ENCODE data around the gene KCNQ1. TPM values are rescaled to one million over a fixed set of nuclear protein-coding genes. Genes with fewer than 3 reads are reported as not detected.

KCNQ1 gene
- total RNA-seq, 1 experiment from 2014 or later = 10.7 TPM

GRCh38 chr11:2674658-2675131, 229.9 kb downstream of the KCNQ1 start (continued):
- no peak for TF ChIP-seq MAX (IDR thresholded peaks at IDR 0.05)
- TF ChIP-seq POLR2AphosphoS5 (IDR thresholded peaks at IDR 0.05; ENCODE audit: low read depth, low read length) = no peak
- no peak for TF ChIP-seq FOSL1 (IDR thresholded peaks at IDR 0.05; ENCODE audit: low read depth)
- TF ChIP-seq ZNF274 (IDR thresholded peaks at IDR 0.05; ENCODE audit: low read depth, low read length) = no peak
- no peak for TF ChIP-seq SRF (IDR thresholded peaks at IDR 0.05; ENCODE audit: low read depth)

- TF ChIP-seq REST (IDR thresholded peaks at IDR 0.05; ENCODE audit: low read depth) (no peak), ZFX (IDR thresholded peaks at IDR 0.05) (no peak), ZNF274 (IDR thresholded peaks at IDR 0.05; ENCODE audit: low read depth, low read length) (no peak), TCF7L2 (IDR thresholded peaks at IDR 0.05; ENCODE audit: borderline replicate concordance, extremely low read depth, insufficient read depth, insufficient read length) (no peak), SP1 (IDR thresholded peaks at IDR 0.05; ENCODE audit: low read depth) (no peak), EGR1 (IDR thresholded peaks at IDR 0.05; ENCODE audit: low read depth) (no peak), EZH2 (IDR thresholded peaks at IDR 0.05) (no peak), JUND (IDR thresholded peaks at IDR 0.05) (no peak), YY1 (IDR thresholded peaks at IDR 0.05; ENCODE audit: extremely low read depth, insufficient replicate concordance, low read depth, low read length) (no peak), POLR2A (IDR thresholded peaks at IDR 0.05; ENCODE audit: borderline replicate concordance, extremely low read depth, insufficient read depth, insufficient read length) (no peak), FOSL1 (IDR thresholded peaks at IDR 0.05; ENCODE audit: low read depth) (no peak), SRF (IDR thresholded peaks at IDR 0.05; ENCODE audit: low read depth) (no peak), RAD21 (IDR thresholded peaks at IDR 0.05; ENCODE audit: low read depth) (no peak), EZH2phosphoT487 (IDR thresholded peaks at IDR 0.05; ENCODE audit: borderline replicate concordance) (no peak), CBX3 (IDR thresholded peaks at IDR 0.05; ENCODE audit: low read depth) (no peak), CTCF (IDR thresholded peaks at IDR 0.05 in 2 of 3, conservative IDR thresholded peaks at IDR 0.05 in 1 of 3; ENCODE audit: borderline replicate concordance in 1 of 3, insufficient read depth in 1 of 3, low read depth in 2 of 3, low read length in 2 of 3) (no peak), ATF3 (IDR thresholded peaks at IDR 0.05) (no peak)
- BruUV-seq (replicated peaks) = no TSS peak
- Histone ChIP-seq H4K20me1 (ENCODE audit: insufficient read depth) (no peaks in the 10 kb centered on the region), H3K36me3 (ENCODE audit: control insufficient read depth in 1 of 2, insufficient read depth in 2 of 2, low read length in 2 of 2) (no peaks in the 10 kb centered on the region), H3K4me1 (ENCODE audit: control insufficient read depth in 1 of 2, insufficient read depth in 2 of 2, low read length in 2 of 2) (no peaks in the 10 kb centered on the region), H3K79me2 (ENCODE audit: insufficient read depth, low read length) (peaks cover 20% of the 10 kb centered on the region), H3K4me2 (ENCODE audit: low read length) (no peak overlapping the region), H3K9me3 (ENCODE audit: control insufficient read depth in 1 of 2, insufficient read depth in 1 of 2, low read depth in 1 of 2, low read length in 2 of 2) (no peaks in the 10 kb centered on the region), H3K27ac (ENCODE audit: low read depth, low read length) (no peak overlapping the region), H2AFZ (ENCODE audit: low read depth, low read length, poor library complexity, severe bottlenecking) (no peak overlapping the region), H3K9ac (ENCODE audit: low read length) (no peak overlapping the region), H3K27me3 (ENCODE audit: insufficient read depth, low read length) (no peaks in the 10 kb centered on the region), H3K4me3 (replicated peaks in 1 of 2; ENCODE audit: low read depth in 1 of 2, low read length in 2 of 2) (no peak overlapping the region), H3K9me2 (ENCODE audit: insufficient read depth) (no peaks in the 10 kb centered on the region)
- RAD21 ChIA-PET (ENCODE audit: low non-redundant PET in 1 of 2, low total read pairs in 2 of 2, uncharacterized antibody in 2 of 2, unreplicated experiment in 2 of 2) = no interaction called here
- POLR2A ChIA-PET = no interaction called here
- intact Hi-C loops (cut with micrococcal nuclease) = no loop called here
- DNase-seq (ENCODE audit: low read depth, low spot score) (no peak), ATAC-seq (no peak)
- CTCF ChIA-PET = no interaction called here
These were observed 230.7 kb downstream of the KCNQ1 start for GRCh38 chr11:2675540-2675939.
